Mesothelial cell of epicardium (in vitro differentiated cells): ENCODE measurements around the gene MAPT. TPM values are rescaled to one million over a fixed set of nuclear protein-coding genes. Genes with fewer than 3 reads are reported as not detected.

Source experiments
- DNase-seq, 2 experiments: peaks; one replicate each; pipeline ENCODE4 v3.0.0; 2021; ENCODE audit warnings: low spot score in 2 of 2; ENCODE audit not compliant: unreplicated experiment in 2 of 2
- H3K27ac Mint-ChIP-seq: 2 replicates; pipeline ENCODE4 v1.8.0; 2021; ENCODE audit warnings: mixed read lengths
- H3K27me3 Mint-ChIP-seq: 2 replicates; pipeline ENCODE4 v1.8.0; 2021; ENCODE audit warnings: low read depth, mixed read lengths
- H3K36me3 Mint-ChIP-seq: 2 replicates; pipeline ENCODE4 v1.8.0; 2021; ENCODE audit warnings: mixed read lengths
- H3K4me1 Mint-ChIP-seq: 2 replicates; pipeline ENCODE4 v1.8.0; 2021; ENCODE audit warnings: mixed read lengths
- H3K4me3 Mint-ChIP-seq: 2 replicates; pipeline ENCODE4 v1.8.0; 2021; ENCODE audit warnings: mild to moderate bottlenecking, moderate library complexity, mixed read lengths
- H3K9me3 Mint-ChIP-seq: 2 replicates; pipeline ENCODE4 v1.8.0; 2021; ENCODE audit warnings: mixed read lengths
- total RNA-seq: library from RNA; stranded (reverse); gene quantifications from 3 replicates; pipeline ENCODE4 v1.2.1, GENCODE V29; 2021
- TF ChIP-seq, protein P1 (sequence below): fragments of 200-600 bp; sonication (generic); IDR thresholded peaks from one replicate; pipeline ENCODE4 v1.5.0; 2021; ENCODE audit warnings: antibody characterized with exemption; ENCODE audit not compliant: unreplicated experiment

Gene MAPT
- total RNA-seq, 1 donor from 2014 or later: 2.8 TPM

DNA sequence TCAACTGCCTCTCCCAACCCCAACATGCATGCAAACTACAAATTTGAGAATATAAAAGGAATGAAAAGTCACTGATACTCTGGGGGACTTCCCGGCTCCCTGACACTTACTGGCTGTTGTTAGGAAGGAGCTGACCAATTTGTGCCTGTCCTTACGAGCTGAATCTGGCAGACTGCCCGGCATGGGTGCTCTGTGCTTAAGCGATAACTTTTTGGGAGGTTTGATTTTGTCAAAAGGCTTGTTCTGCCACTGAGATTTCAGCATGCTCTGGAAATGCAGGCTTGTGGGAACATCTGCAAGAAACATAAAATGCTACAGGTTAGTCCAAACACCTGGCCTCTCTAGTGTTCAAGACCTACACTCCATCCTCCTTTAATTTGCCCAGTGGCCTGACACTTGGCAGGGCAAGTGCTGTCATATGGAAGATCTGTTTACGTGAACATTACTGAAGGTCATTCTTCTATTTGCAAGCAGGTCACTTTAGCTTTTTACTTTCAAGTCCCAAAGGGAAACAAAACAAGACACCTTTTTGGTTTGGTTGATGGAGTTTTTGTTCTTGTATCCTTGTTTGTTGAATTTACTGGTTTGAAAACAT lies 145.3 kb downstream of the MAPT start:
- H3K4me3 Mint-ChIP-seq: no peak overlapping the region

DNA sequence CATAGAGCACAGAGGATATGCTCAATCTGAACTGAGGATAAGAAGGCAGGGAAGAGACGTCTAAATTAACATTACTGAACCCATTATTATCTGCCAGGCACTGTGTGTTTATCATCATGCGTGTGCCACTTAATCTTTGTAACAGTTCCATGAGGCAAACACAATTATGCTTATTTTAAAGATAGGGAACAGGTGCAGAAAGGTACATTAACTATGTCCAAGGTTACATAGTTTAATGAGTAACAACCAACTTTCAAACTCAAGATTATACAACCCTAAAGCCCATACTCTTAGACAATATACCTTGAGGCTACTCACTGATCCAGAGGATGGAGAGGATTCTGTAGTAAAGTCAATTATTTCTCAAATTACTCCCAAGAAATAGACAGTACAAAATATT lies 147.9 kb downstream of the MAPT start:
- no peak for DNase-seq
- no peaks in the 10 kb centered on the region for H3K9me3 Mint-ChIP-seq
- H3K4me3 Mint-ChIP-seq: no peak overlapping the region
- TF ChIP-seq, protein P1, sequence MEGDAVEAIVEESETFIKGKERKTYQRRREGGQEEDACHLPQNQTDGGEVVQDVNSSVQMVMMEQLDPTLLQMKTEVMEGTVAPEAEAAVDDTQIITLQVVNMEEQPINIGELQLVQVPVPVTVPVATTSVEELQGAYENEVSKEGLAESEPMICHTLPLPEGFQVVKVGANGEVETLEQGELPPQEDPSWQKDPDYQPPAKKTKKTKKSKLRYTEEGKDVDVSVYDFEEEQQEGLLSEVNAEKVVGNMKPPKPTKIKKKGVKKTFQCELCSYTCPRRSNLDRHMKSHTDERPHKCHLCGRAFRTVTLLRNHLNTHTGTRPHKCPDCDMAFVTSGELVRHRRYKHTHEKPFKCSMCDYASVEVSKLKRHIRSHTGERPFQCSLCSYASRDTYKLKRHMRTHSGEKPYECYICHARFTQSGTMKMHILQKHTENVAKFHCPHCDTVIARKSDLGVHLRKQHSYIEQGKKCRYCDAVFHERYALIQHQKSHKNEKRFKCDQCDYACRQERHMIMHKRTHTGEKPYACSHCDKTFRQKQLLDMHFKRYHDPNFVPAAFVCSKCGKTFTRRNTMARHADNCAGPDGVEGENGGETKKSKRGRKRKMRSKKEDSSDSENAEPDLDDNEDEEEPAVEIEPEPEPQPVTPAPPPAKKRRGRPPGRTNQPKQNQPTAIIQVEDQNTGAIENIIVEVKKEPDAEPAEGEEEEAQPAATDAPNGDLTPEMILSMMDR: no peak
- no peaks in the 10 kb centered on the region for H3K27me3 Mint-ChIP-seq
- peaks cover 30% of the 10 kb centered on the region for H3K4me1 Mint-ChIP-seq
- H3K27ac Mint-ChIP-seq: no peak overlapping the region
- H3K36me3 Mint-ChIP-seq: peaks cover 27% of the 10 kb centered on the region

More for the DNA sequence above, 145.3 kb downstream of the MAPT start:
- Mint-ChIP-seq H3K9me3 (no peaks in the 10 kb centered on the region), H3K36me3 (peaks cover 31% of the 10 kb centered on the region), H3K4me1 (peaks cover 13% of the 10 kb centered on the region), H3K27ac (no peak overlapping the region), H3K27me3 (no peaks in the 10 kb centered on the region)
- no peak for DNase-seq
- TF ChIP-seq, protein P1: no peak

DNA sequence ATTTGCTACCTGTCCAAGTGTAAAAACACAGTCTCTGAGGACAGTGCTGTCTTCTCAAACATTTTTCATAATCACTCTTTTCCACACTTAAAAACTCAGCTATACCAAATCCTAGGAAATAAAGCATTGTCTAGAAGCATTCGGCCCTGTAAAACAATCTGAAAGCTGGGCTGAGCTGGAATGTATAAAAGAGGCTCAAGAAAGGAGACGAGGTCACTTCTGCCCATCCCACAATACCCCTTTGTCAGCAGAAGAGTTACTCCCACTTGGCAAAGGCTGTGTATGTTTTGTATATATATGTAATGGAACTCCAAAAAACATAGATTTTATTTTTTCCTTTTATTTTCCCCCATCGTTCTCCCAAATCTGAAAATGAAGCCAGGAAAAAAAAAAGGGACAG lies 148.6 kb downstream of the MAPT start:
- peaks cover 28% of the 10 kb centered on the region for H3K36me3 Mint-ChIP-seq
- H3K27ac Mint-ChIP-seq: peak overlapping the region; percentile 89
- no peak for DNase-seq
- H3K9me3 Mint-ChIP-seq: no peaks in the 10 kb centered on the region
- no peaks in the 10 kb centered on the region for H3K27me3 Mint-ChIP-seq
- H3K4me3 Mint-ChIP-seq: no peak overlapping the region
- TF ChIP-seq, protein P1: no peak
- peaks cover 30% of the 10 kb centered on the region for H3K4me1 Mint-ChIP-seq

DNA sequence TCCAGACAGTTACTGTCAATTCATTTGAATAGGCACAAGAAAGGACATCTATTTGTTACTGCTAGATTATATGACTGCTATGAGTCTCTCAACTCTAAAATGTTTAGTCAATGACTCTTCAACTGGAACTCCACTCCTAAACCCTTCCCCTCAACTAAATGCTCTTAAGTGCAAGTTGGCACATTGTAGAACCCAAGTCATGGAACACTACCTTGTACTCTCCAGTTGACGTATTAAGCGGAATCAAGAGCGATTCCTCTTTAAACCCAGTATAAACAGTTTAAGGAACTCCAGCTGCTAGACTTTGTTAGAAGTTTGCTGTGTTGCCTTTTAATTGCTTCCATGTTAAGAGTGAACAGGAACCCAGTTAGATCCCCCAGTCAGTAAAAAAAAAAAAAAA lies 149.3 kb downstream of the MAPT start:
- no peaks in the 10 kb centered on the region for H3K9me3 Mint-ChIP-seq
- no peak for DNase-seq
- peaks cover 30% of the 10 kb centered on the region for H3K4me1 Mint-ChIP-seq
- TF ChIP-seq, protein P1: no peak
- no peak overlapping the region for H3K4me3 Mint-ChIP-seq
- peaks cover 24% of the 10 kb centered on the region for H3K36me3 Mint-ChIP-seq
- no peaks in the 10 kb centered on the region for H3K27me3 Mint-ChIP-seq
- peak overlapping the region; percentile 89 for H3K27ac Mint-ChIP-seq

DNA sequence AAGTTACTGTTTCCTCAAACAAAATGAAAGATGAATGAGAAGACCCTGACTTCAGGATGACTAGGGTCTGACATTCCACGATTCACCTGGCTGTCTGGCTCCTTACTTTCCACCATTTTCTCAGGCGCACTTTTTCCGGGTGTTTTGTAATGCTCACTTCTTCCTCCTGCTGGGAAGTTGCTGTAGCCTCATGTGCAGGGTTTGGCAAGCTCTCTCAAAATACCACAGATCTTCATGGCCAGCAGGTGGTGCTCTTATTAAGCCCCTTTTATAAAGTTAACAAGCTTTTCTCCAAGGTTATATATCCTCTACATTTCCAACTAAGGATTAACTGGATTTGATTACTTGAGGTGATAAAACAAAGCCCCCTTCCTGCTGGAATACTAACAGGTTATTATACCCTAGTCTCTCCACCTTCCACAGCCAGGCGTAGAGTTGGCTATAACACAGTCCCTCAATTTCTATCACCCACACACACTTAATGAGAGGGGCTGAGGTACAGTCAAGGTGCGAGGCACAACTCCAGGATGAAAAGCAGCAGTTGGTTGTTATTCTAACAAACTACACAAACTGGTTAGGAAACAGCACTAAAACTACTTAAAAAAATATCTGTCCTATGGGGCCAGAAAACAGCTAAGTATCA lies 150.1 kb downstream of the MAPT start:
- Mint-ChIP-seq H3K27ac (peak overlapping the region; percentile 89), H3K9me3 (no peaks in the 10 kb centered on the region), H3K27me3 (no peaks in the 10 kb centered on the region), H3K4me3 (no peak overlapping the region), H3K4me1 (peaks cover 30% of the 10 kb centered on the region), H3K36me3 (peaks cover 21% of the 10 kb centered on the region)
- TF ChIP-seq, protein P1: peak; percentile 54
- DNase-seq: peak in 1 of 2 experiments; percentile 58
